Measurements from ENCODE around the gene ATP8B1. TPM values are rescaled to one million over a fixed set of nuclear protein-coding genes. Genes with fewer than 3 reads are reported as not detected.

ATP8B1 gene
- total and polyA plus RNA-seq, 9 of the 15 experiments (the other 6 are each of a cell fraction or from before 2014, with no cell fraction given): 0.01 to 0.22 (median 0.03) TPM; not detected in 3

DNA sequence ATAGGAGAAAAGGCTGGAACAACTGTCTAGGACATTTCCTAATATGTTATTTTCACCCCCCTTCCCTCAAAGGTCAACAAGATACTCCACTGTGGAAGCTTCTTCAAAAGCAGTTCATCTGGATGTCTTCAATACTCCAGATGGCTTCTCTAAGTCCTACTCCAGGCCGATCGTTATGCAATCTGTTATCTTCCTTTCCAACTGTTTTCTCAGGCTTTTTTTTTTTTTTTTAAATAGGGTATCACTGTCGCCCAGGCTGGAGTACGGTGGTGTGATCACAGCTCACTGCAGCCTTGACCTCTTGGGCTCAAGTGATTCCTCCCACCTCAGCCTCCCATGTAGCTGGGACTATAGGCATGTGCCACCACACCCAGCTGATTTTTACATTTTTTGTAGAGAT lies 26.3 kb downstream of the ATP8B1 start (continued):
- TF ChIP-seq CHD7 (IDR thresholded peaks at IDR 0.05; ENCODE audit: low read depth, low read length): no peak
- no peak for TF ChIP-seq ASH1L (IDR thresholded peaks at IDR 0.05; ENCODE audit: borderline replicate concordance, low read depth, partially characterized antibody)
- peak; percentile 86 for TF ChIP-seq KLF16 (IDR thresholded peaks at IDR 0.05)
- peak in 1 of 2 experiments; percentile 71; a peak in 1 of 4 replicates for TF ChIP-seq ZNF639 (CRISPR knock-in tag; conservative IDR thresholded peaks at IDR 0.05 in 1 of 2, IDR thresholded peaks at IDR 0.05 in 1 of 2)
- TF ChIP-seq ZNF197 (CRISPR knock-in tag; IDR thresholded peaks at IDR 0.05; ENCODE audit: low read depth): peak; percentile 51
- no peak for TF ChIP-seq NR2C2 (CRISPR knock-in tag; IDR thresholded peaks at IDR 0.05)
- TF ChIP-seq NR2C2 (tag; IDR thresholded peaks at IDR 0.05): peak; percentile 87
- peak; percentile 74 for TF ChIP-seq CEBPG (CRISPR knock-in tag; IDR thresholded peaks at IDR 0.05)
- TF ChIP-seq CEBPG (tag; conservative IDR thresholded peaks at IDR 0.05 in 1 of 2, IDR thresholded peaks at IDR 0.05 in 1 of 2): peak; percentile 81 to 86
- TF ChIP-seq SREBF2 (CRISPR knock-in tag; IDR thresholded peaks at IDR 0.05): no peak
- TF ChIP-seq SMARCB1 (IDR thresholded peaks at IDR 0.05; ENCODE audit: insufficient read length, low read depth): no peak
- TF ChIP-seq ZNF311 (CRISPR knock-in tag; IDR thresholded peaks at IDR 0.05): no peak
- TF ChIP-seq MYC (IDR thresholded peaks at IDR 0.05; ENCODE audit: low read depth, low read length): 0 out of 2 replicates have a peak, but pooled peaks have one; percentile 28
- TF ChIP-seq MYC (CRISPR knock-in tag; IDR thresholded peaks at IDR 0.05; ENCODE audit: borderline replicate concordance, low read depth): no peak
- peak; percentile 13 for TF ChIP-seq MEIS2 (IDR thresholded peaks at IDR 0.05; ENCODE audit: partially characterized antibody)
- TF ChIP-seq SP1 (CRISPR knock-in tag; IDR thresholded peaks at IDR 0.05): no peak; the same call in 1 of the 2 replicates
